ENCODE results near the gene SLN. TPM values are rescaled to one million over a fixed set of nuclear protein-coding genes. Genes with fewer than 3 reads are reported as not detected.

Gene SLN
- total and polyA plus RNA-seq, 7 experiments from 2014 or later: not detected

DNA sequence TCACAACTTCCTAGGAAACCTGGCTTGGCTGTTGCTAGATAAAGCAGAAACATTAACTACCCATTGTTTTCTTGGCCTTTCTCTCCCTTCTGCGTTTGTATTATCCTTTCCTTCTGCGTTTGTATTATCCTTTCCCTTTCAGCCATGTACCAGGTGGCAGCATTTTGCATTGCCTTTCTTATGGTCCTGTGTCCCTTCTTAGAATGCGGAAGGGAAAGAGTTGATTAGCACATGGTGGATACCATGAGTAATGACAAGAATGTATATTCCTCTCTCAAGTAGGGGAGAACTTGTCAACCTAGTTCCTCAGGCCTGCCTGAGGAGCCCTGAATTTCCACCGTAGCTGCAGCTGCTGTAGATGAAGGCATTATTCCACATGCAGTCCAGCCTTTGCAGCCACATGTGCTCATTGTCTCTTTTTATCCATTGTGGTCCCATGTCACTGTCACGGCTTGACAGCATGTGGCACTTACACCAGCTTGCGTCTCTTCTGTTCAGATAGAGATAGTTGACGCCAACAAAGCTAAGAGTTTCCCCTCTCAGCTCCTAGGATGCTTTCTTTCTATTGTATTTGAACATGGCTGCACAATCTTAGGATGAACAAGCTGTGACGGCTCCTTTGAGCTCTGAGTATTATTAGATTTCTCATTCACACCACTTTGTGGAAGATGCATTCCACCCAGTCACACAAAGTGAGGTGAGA, 44.8 kb downstream of the SLN start:
- no peaks in the 10 kb centered on the region for H3K27me3 ChIP-seq (ENCODE audit: control insufficient read depth in 2 of 2, insufficient read depth in 2 of 2, low read length in 2 of 2)
- H3K27ac ChIP-seq (ENCODE audit: low read depth, low read length): no peak overlapping the region
- Mint-ChIP-seq H3K36me3 (no peaks in the 10 kb centered on the region), H3K27ac (no peak overlapping the region), H3K9me3 (no peaks in the 10 kb centered on the region), H3K4me3 (no peak overlapping the region), H3K27me3 (peaks cover 4 to 24% (median 20%) of the 10 kb centered on the region in 5 donors), H3K4me1 (no peaks in the 10 kb centered on the region)
- no peak overlapping the region for H3K4me3 ChIP-seq (ENCODE audit: low read length)
- intact Hi-C loops (cut with micrococcal nuclease): no loop called here
- ATAC-seq (no peak), DNase-seq (no peak)
- CTCF ChIA-PET: no interaction called here
- POLR2A ChIA-PET: no interaction called here
- H3K36me3 ChIP-seq (ENCODE audit: control insufficient read depth in 2 of 3, insufficient read depth in 3 of 3, low read length in 3 of 3): no peaks in the 10 kb centered on the region
- no peaks in the 10 kb centered on the region for H3K4me1 ChIP-seq (ENCODE audit: control insufficient read depth in 2 of 2, insufficient read depth in 2 of 2, low read length in 2 of 2)
- no peaks in the 10 kb centered on the region for H3K9me3 ChIP-seq (ENCODE audit: control insufficient read depth in 2 of 3, low read length in 3 of 3)

DNA sequence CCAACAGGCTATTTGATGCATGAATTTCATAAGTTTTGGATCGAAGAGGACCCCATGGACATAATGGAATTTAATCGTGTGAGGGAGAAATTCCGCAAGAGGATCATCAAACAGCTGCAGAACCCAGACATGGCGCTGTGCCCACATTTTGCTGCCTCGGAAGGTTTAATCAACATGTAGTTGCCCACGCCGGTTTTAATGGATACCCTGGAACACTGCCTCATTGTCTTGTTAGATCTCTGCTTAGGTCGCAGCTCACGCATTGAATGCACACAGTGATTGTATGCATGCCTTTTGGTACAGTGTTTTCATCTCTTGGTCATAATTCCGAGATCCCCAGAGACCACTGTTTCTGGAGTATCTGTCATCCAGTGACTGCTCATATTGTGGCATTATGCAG, 46.8 kb downstream of the SLN start:
- Histone ChIP-seq H3K4me3 (ENCODE audit: low read length) (no peak overlapping the region), H3K36me3 (ENCODE audit: control insufficient read depth in 2 of 3, insufficient read depth in 3 of 3, low read length in 3 of 3) (no peaks in the 10 kb centered on the region), H3K27ac (ENCODE audit: low read depth, low read length) (no peak overlapping the region), H3K9me3 (ENCODE audit: control insufficient read depth in 2 of 3, low read length in 3 of 3) (no peaks in the 10 kb centered on the region), H3K4me1 (ENCODE audit: control insufficient read depth in 2 of 2, insufficient read depth in 2 of 2, low read length in 2 of 2) (no peaks in the 10 kb centered on the region), H3K27me3 (ENCODE audit: control insufficient read depth in 2 of 2, insufficient read depth in 2 of 2, low read length in 2 of 2) (no peaks in the 10 kb centered on the region)
- H3K9me3 Mint-ChIP-seq: no peaks in the 10 kb centered on the region
- ChIA-PET CTCF (no interaction called here), POLR2A (no interaction called here)
- no peaks in the 10 kb centered on the region for H3K4me1 Mint-ChIP-seq
- no peak for DNase-seq
- ATAC-seq: no peak
- intact Hi-C loops (cut with micrococcal nuclease): no loop called here
- no peak overlapping the region for H3K27ac Mint-ChIP-seq
- peaks cover 5 to 24% (median 19%) of the 10 kb centered on the region in 5 donors for H3K27me3 Mint-ChIP-seq
- H3K4me3 Mint-ChIP-seq: no peak overlapping the region
- no peaks in the 10 kb centered on the region for H3K36me3 Mint-ChIP-seq

DNA sequence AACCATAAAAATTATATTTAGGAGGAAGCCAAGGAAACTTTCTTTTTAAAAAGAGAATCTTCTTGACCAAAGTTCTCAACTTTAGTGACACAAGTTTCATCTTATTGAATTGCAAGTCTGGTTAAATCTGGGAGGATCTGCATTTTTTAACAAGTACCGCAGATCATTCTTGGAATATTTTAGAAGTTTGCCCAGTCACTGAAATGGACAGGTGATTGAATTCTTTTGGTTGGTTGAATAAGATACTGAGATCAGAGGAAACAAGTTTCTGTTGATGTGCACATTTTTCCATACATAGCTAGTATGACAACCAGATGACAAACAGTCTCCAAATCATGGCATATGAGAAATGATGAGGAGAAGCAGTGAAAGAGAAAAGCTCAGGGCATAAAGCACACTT, 50.2 kb downstream of the SLN start:
- DNase-seq (no peak), ATAC-seq (no peak)
- Histone ChIP-seq H3K9me3 (ENCODE audit: control insufficient read depth in 2 of 3, low read length in 3 of 3) (no peaks in the 10 kb centered on the region), H3K4me3 (ENCODE audit: low read length) (no peak overlapping the region), H3K27me3 (ENCODE audit: control insufficient read depth in 2 of 2, insufficient read depth in 2 of 2, low read length in 2 of 2) (no peaks in the 10 kb centered on the region), H3K27ac (ENCODE audit: low read depth, low read length) (no peak overlapping the region), H3K4me1 (ENCODE audit: control insufficient read depth in 2 of 2, insufficient read depth in 2 of 2, low read length in 2 of 2) (no peaks in the 10 kb centered on the region), H3K36me3 (ENCODE audit: control insufficient read depth in 2 of 3, insufficient read depth in 3 of 3, low read length in 3 of 3) (no peaks in the 10 kb centered on the region)
- Mint-ChIP-seq H3K27me3 (peaks cover 3 to 27% (median 19%) of the 10 kb centered on the region in 5 donors), H3K27ac (no peak overlapping the region), H3K4me3 (no peak overlapping the region), H3K36me3 (no peaks in the 10 kb centered on the region), H3K9me3 (no peaks in the 10 kb centered on the region), H3K4me1 (no peaks in the 10 kb centered on the region)
- intact Hi-C loops (cut with micrococcal nuclease): no loop called here
- CTCF ChIA-PET: no interaction called here
- POLR2A ChIA-PET: no interaction called here

DNA sequence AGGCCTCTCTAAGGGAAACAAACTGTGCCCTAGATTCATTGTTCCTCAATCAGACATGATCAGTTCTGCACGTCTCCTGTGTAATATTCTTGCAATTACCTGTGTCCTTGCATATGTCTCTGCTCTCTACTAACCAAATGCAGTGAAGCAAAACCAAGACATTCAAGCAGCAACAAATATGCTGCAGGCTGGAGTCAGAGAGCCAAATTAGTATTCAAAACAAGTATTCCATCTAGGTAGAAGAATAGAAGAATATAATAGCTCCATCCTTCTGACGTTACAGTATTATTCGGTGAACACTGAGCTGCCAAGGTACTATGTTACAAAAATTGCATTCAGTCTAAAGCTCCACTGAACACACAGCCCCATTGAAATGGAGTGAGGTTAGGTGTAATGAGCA, 51.8 kb downstream of the SLN start:
- no peaks in the 10 kb centered on the region for H3K4me1 ChIP-seq (ENCODE audit: control insufficient read depth in 2 of 2, insufficient read depth in 2 of 2, low read length in 2 of 2)
- H3K4me3 ChIP-seq (ENCODE audit: low read length): no peak overlapping the region
- Mint-ChIP-seq H3K9me3 (no peaks in the 10 kb centered on the region), H3K36me3 (no peaks in the 10 kb centered on the region), H3K4me3 (no peak overlapping the region), H3K27me3 (peaks cover 5 to 25% (median 21%) of the 10 kb centered on the region in 5 donors), H3K27ac (no peak overlapping the region), H3K4me1 (no peaks in the 10 kb centered on the region)
- no peaks in the 10 kb centered on the region for H3K36me3 ChIP-seq (ENCODE audit: control insufficient read depth in 2 of 3, insufficient read depth in 3 of 3, low read length in 3 of 3)
- no peaks in the 10 kb centered on the region for H3K9me3 ChIP-seq (ENCODE audit: control insufficient read depth in 2 of 3, low read length in 3 of 3)
- H3K27ac ChIP-seq (ENCODE audit: low read depth, low read length): no peak overlapping the region
- ChIA-PET CTCF (no interaction called here), POLR2A (no interaction called here)
- ATAC-seq (no peak), DNase-seq (no peak)
- intact Hi-C loops (cut with micrococcal nuclease): no loop called here
- H3K27me3 ChIP-seq (ENCODE audit: control insufficient read depth in 2 of 2, insufficient read depth in 2 of 2, low read length in 2 of 2): no peaks in the 10 kb centered on the region

DNA sequence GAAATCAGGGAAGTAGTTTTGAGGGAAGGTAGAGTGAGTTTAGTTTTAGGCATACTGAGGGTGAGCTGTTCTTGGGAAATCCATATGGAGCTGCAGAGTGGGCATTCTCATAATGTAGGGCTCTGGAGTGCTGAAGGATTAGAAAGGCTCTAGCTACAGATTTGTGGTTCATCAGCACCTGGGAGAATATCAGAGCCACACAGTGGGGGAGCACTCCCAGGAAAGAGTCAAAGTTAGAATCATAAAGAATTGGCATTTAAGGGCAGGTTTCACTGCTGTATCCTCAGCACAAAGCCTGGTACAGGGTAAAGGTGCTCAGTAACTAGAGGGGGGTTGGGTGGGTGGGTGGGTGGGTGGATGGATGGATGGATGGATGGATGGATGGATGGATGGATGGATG, 52.5 kb downstream of the SLN start:
- Histone ChIP-seq H3K27ac (ENCODE audit: low read depth, low read length) (no peak overlapping the region), H3K4me3 (ENCODE audit: low read length) (no peak overlapping the region), H3K27me3 (ENCODE audit: control insufficient read depth in 2 of 2, insufficient read depth in 2 of 2, low read length in 2 of 2) (no peaks in the 10 kb centered on the region), H3K36me3 (ENCODE audit: control insufficient read depth in 2 of 3, insufficient read depth in 3 of 3, low read length in 3 of 3) (no peaks in the 10 kb centered on the region), H3K9me3 (ENCODE audit: control insufficient read depth in 2 of 3, low read length in 3 of 3) (no peaks in the 10 kb centered on the region), H3K4me1 (ENCODE audit: control insufficient read depth in 2 of 2, insufficient read depth in 2 of 2, low read length in 2 of 2) (no peaks in the 10 kb centered on the region)
- ChIA-PET CTCF (no interaction called here), POLR2A (no interaction called here)
- DNase-seq (no peak), ATAC-seq (no peak)
- Mint-ChIP-seq H3K4me1 (no peaks in the 10 kb centered on the region), H3K9me3 (no peaks in the 10 kb centered on the region), H3K27ac (no peak overlapping the region), H3K36me3 (no peaks in the 10 kb centered on the region), H3K4me3 (no peak overlapping the region), H3K27me3 (peaks cover 5 to 20% (median 14%) of the 10 kb centered on the region in 5 donors)
- intact Hi-C loops (cut with micrococcal nuclease): no loop called here

Other genes starting within 250 kb of the SLN start
- 10 to 100 TPM in 4 of 5 experiments, 1 to 10 TPM in 1; 9.5 to 19.1 (median 12.6) TPM for gene ALKBH8, start 146.3 kb downstream of the SLN start, total RNA-seq
- 10 to 100 TPM in 1 of 2 donors, 1 to 10 TPM in 1; 9.4 to 11.6 TPM for gene ALKBH8, start 146.3 kb downstream of the SLN start, polyA plus RNA-seq
- not detected for gene ELMOD1, start 120.9 kb downstream of the SLN start, total RNA-seq
- gene ELMOD1, start 120.9 kb downstream of the SLN start, polyA plus RNA-seq: not detected
- 1 to 10 TPM; 3.8 to 8.9 (median 4.5) TPM for gene SLC35F2, start 146.7 kb upstream of the SLN start, total RNA-seq
- gene SLC35F2, start 146.7 kb upstream of the SLN start, polyA plus RNA-seq: 1 to 10 TPM; 3.7 to 4.2 TPM
- gene RAB39A, start 216.4 kb upstream of the SLN start, total RNA-seq: 1 to 10 TPM in 1 of 5 experiments, under 1 TPM in 1, not detected in 3; 0.38 to 1.6 TPM
- gene RAB39A, start 216.4 kb upstream of the SLN start, polyA plus RNA-seq: under 1 TPM in 1 of 2 donors, not detected in 1; 0.10 TPM

Measured in naive thymus-derived CD4-positive, alpha-beta T cell (primary cell).